Tibial nerve (tissue), 4 donors: Measurements from ENCODE around the gene MMP28.

Source experiments
- EP300 ChIP-seq, 2 donors: sonication (generic); formaldehyde crosslinking; IDR thresholded peaks; one replicate each; pipeline ENCODE4 v1.6.1; 2017; ENCODE audit warnings: antibody characterized with exemption in 2 of 2, mild to moderate bottlenecking in 1 of 2
- POLR2A ChIP-seq, 2 donors: fragments of 450-650 bp; IDR thresholded peaks; one replicate each; pipeline ENCODE4 v1.6.1; 2017; ENCODE audit warnings: antibody characterized with exemption in 2 of 2, mild to moderate bottlenecking in 2 of 2, moderate library complexity in 2 of 2
- TF ChIP-seq, protein P1 (sequence below), 5 experiments: fragments of 200-600 bp in 3 of 5; fragments of 450-650 bp in 2 of 5; sonication (generic) in 3 of 5; IDR thresholded peaks; one replicate each; pipeline ENCODE4 v1.5.1; 2016 to 2019; ENCODE audit warnings: antibody characterized with exemption in 5 of 5, mild to moderate bottlenecking in 3 of 5, moderate library complexity in 2 of 5

DNA sequence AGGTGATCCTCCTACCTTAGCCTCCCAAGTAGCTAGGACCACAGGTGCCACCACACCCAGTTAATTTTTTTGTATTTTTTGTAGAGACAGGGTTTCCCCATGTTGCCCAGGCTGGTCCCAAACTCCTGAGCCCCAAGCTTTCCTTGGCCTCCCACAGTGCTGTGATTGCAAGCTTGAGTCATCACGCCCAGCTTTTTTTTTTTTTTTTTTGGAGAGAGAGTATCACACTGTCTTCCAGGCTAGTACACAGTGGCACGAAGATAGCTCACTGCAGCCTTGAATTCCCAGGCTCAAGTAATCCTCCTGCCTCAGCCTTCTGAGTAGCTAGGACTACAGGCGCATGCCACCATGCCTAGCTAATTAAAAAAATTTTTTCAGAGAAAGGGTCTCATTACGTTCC, 46.1 kb upstream of the MMP28 start:
- TF ChIP-seq POLR2A (IDR thresholded peaks at IDR 0.05) (no peak), EP300 (IDR thresholded peaks at IDR 0.05) (no peak)
- TF ChIP-seq, protein P1, sequence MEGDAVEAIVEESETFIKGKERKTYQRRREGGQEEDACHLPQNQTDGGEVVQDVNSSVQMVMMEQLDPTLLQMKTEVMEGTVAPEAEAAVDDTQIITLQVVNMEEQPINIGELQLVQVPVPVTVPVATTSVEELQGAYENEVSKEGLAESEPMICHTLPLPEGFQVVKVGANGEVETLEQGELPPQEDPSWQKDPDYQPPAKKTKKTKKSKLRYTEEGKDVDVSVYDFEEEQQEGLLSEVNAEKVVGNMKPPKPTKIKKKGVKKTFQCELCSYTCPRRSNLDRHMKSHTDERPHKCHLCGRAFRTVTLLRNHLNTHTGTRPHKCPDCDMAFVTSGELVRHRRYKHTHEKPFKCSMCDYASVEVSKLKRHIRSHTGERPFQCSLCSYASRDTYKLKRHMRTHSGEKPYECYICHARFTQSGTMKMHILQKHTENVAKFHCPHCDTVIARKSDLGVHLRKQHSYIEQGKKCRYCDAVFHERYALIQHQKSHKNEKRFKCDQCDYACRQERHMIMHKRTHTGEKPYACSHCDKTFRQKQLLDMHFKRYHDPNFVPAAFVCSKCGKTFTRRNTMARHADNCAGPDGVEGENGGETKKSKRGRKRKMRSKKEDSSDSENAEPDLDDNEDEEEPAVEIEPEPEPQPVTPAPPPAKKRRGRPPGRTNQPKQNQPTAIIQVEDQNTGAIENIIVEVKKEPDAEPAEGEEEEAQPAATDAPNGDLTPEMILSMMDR (IDR thresholded peaks at IDR 0.05) = no peak
